Activated CD4-positive, alpha-beta T cell treated with anti-CD3 and anti-CD28 coated beads, Interleukin-2, Interleukin-4, amounts not matched to agents 100 ng/mL and 50 ng/mL, durations not matched to agents 16 hours and 8 hours (primary cell): ENCODE data around the gene GSDME.

Source experiments
- DNase-seq: peaks from one replicate; pipeline ENCODE4 v3.0.0-alpha.2; 2020; ENCODE audit warnings: low spot score

Gene GSDME

DNA sequence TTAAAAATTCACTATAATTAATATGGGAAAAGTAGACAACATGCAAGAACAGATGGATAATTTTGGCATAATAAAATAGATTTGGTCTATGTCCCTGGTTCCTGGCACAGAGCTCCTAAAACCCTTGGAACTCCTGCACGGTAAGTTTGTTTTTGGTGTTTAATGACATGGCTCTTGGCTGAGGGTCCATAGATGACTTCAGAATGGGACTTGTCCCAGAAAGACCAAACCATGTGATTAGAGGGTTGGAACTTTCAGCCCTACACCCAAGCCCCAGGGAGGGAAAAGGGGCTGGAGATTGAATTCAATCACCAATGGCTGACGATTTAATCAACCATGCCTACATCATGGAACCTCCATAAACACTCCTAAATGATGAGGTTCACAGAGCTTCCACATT lies 12.6 kb upstream of the GSDME start:
- DNase-seq = no peak

DNA sequence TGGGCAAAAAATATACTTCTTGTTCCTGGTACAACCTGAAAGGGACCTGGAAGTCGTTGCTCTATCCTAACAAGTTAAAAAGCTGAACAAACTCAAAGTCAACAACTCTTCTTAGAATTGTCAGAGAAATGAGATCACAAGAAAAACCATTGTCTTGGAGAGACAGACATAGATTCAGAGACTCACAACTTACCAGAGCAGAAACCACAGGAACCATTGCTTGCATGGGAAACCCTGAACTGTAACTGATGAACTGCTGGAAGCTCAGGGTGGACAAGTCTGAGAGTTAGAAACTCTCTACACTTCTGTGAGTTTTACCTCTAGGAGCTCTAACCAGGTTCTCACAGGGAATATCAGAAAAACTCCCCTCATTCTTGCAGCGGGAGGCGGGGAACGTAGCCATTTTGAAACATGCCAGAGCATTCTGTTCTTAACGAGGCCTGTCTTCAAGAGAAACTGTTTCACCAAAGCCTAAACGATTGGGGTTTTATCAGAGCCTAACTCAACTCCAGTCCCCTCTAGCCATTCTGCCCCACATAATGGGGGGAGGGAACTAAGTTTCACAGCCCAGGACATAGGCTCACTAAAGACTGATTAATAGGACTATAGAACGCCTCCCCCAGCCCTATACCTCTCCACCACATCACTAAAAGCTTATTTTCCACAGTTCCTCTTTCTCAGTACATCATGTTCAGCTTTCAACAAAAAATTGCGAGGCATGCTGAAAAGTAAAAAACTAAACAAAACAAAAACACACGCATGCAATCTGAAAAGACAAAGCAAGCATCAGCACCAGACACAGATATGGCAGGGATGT lies 12.0 kb upstream of the GSDME start:
- no peak for DNase-seq

GRCh38 chr7:24767878-24768569 lies 10.8 kb upstream of the GSDME start:
- DNase-seq = no peak

DNA sequence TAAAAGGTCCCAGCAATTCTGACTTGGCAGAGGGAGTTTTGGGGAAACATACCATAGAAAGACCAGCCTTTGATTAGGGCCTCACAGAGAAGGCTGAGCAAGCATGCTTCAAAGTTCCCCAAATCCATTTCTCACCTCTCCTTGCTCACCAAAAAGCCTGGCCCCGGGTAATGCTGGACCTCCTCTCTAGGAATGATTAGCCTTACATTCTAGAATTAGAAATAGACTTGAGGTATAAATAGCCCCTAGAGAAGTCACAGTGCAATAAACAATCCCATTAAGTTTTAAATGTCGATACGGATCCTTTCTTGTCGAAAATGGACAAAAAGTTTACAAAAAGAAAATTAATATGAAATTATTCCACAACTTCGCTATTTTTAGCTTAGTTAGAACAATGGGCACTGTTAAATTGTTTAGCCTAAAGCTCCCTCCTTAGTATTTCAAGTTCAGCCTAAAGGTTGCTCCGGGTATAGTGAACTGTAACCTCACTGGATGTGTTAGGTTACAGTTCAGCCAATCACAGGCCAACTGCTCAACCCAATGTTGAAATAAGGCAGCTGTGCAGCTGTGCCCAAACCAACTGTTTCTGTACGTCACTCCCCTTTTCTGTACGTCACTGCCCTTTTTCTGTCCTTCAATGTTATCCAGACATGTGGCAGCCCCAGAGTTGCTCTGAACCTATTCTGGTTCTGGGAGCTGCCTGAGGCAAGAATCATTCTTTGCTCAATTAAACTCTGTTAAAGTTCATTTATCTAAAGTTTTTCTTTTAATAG lies 7.9 kb upstream of the GSDME start:
- no peak for DNase-seq

DNA sequence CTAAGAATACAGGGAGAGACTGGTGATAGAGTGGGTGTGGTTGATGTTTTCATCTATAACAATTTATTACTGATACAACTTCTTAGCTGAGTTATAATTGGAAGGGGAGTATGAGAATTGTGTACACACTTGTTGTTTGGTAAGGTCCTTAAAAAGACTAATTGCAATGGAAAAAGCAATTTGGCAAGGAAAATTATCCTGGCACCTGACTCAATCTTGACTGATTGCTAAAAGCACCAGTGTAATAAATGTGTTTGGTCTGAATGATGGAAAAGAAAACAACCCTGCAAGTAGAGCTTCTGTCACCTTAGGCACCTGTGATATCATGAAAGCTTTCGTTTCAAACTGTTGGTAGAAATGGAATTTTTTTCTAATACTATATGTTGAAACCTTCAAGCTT lies 6.7 kb upstream of the GSDME start:
- DNase-seq = no peak

- DNase-seq = no peak
These were observed 6.1 kb upstream of the GSDME start for GRCh38 chr7:24763303-24763901.

- DNase-seq = no peak
These were observed 5.5 kb upstream of the GSDME start for GRCh38 chr7:24762771-24763170.

- no peak for DNase-seq
These were observed 3.7 kb upstream of the GSDME start for GRCh38 chr7:24760968-24761367.

DNA sequence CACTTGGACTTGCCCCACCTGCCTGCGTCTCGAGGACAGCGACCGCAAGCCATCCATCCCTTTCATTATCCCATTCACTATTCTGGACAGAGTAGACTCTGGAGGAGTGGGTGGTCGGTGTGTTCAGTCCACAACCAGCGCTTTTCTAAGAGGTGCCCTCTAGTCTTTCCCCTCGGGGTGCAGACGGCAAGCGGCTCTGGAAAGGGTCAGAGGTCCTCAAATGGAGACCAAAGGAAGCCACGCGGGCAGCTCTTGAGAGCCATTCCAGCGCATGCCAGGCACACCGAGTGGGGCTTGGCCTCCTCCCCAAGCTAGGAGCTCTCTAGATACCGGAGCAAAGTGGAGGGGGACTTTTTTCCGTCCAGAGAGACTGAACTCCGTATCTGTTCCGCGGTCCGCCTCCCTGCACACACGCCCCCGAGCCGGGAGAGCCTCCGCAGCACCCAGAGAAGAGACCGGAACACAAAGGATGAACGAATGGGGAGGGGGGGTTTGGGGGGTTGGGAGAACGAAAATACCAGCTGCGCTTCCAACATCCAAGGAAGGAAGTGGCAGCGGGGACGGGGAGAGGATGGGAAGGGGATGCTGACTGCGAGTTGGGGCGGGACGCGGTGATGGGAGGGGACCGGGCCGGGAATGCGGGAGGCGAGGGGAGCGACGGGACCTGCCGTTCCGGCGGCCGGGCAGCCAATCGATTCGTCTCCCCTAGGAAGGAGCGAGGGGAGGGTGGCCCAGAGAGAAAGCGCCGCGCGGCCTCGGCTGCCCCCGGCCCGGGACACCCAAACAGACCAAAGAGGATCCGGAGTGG lies 515 bp downstream of the GSDME start:
- DNase-seq = no peak

- DNase-seq = peak; percentile 79
These were observed 1.5 kb downstream of the GSDME start for GRCh38 chr7:24755541-24756407.

GRCh38 chr7:24754906-24755506 lies 2.3 kb downstream of the GSDME start:
- DNase-seq = no peak

DNA sequence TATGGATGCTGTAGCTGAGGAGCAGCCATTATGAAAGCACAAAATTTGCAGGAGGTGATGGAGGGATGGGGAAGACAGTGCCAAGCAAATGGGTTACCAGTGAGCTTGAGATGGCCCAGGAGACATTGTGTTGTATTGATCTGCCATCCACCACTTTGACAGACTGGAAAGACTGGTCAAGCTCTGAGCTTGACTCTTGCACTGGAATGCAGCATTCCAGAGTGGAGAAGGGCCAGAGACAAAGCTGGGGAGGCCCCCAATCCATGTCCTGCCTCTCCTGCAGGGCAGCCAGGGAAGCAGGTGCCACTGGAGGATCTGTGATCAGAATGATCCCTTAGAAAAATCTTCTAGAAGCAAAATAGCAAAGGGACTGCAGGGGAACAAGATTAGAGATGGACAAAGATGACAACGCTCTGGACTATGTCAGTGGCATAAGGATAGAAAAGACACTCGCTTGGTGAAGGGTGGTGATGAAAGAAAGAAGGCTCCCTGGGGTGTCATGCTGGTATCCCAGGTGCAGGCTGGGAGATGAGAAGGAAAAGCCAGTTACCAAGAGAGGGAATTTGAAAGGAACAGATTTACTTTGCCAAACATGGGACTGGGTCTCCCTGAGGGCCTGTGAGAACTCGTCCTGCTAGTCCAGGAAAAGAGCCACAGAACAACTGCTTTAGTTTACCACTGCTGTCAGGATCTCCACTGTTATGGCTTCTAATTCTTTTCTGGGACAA lies 5.0 kb downstream of the GSDME start:
- DNase-seq = no peak

DNA sequence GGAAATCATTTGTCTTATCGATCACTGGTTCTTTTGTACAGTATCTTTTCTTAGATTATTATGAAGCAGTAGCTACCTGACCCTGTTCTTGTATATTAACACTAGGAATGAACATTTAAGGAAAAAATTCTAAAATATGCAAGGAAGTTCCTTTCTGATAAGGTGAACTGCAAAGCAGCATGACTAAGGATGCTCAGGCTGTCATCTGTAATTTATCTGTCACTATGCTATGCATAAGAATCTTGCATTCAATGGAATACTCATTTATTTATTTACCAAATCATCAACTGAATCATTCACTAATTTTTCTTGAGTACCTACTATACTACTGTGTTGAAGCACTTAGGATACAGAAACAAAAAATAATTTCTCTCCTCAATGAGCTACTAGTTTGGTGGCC lies 5.8 kb downstream of the GSDME start:
- DNase-seq = no peak

- no peak for DNase-seq
These were observed 6.7 kb downstream of the GSDME start for GRCh38 chr7:24750441-24751055.

DNA sequence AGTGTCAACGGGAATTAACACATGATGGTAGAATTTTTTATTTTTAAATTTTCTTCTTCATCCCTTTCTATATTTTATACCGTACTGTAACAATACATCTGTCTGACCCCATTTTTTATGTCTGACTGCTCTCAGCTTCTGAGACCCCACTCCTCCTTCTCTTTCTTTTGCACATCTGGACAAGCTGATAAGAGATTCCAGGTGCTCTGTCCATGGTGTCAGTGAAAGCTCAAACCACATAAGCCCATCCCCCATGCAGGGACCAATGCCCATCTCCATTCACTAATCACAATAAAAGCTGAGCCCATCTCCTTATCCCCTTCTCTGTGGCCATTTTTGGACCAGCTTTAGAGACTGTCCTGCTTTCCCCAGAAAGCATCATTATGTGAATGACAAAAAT lies 8.7 kb downstream of the GSDME start:
- no peak for DNase-seq

- DNase-seq = no peak
These were observed 11.9 kb downstream of the GSDME start for GRCh38 chr7:24745355-24745754.

- no peak for DNase-seq
These were observed 13.8 kb downstream of the GSDME start for GRCh38 chr7:24743471-24743870.

DNA sequence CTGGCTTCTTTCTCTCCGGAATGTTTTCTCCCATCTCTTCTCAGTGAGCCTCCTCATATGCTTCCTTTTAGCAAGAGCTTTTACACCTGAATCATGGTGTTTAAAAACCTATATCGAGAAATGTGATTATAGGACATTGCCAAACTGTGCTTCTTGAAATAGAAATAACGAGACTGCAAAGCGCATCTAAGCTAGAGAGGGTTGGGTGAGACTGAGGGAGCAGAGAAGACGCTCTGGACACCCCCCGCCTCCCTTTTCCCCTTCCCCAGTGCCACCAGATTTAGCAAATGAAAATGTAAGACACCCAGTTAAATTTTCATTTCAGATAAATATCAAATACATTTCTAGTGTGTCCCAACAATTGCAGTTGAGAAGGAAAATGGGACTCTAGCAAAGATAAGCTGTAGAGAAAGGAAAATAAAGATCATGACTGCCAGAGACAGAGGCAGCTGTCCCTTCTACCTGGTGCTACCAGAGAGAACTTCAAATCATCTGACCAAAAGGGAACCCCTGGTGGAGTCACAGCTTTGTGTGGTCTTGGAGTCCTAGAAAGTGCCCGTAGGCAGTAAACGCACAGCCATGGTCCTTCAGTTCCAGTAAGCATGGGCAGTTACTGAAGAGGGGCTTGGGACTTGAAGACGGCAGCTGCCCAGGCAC lies 14.6 kb downstream of the GSDME start:
- DNase-seq = no peak
